ENCODE results near the gene ERC2.

DNA sequence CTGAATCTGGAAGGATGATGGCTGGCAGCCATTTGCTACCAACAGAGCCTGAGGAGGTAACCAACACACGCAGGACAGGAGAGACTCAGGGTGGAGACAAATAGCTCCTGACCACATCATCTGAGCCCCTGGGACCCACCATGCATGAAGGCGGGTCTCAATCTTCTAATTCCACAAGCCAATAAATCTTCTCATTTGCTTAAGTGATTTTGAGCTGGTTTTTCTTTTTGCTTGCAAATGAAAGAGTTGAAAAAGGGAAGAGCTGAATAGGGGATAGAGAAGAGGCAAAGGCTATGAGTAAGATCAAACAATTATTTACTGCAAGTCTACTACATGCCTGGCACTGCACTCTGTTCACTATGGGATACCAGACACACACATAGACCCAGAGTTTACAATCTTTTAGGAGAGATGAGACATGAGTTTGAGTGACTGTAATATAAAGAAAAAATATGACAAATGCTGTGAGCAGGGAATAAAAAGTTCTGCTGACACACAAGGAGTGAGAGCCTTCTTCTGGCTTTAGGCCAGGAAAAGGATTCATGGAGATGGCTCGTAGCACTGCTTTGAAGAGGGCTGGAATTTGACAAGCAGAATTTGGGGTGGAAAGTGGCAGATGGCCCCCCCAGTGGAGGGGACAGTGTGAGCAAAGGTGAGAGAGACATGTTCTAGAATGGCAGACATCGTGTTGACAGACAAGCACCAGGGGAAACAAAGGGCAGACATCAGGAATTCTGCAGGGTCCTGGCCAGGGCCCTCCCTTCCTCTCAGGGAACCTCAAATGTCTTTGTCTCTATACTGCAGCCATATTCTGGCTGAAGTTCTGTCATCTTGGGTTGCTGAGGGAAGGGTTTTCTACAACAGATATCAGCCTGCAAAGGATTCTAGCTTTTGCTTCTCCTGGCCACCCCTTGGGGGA is 911.4 kb downstream of the ERC2 start:
- TF ChIP-seq, protein P1, sequence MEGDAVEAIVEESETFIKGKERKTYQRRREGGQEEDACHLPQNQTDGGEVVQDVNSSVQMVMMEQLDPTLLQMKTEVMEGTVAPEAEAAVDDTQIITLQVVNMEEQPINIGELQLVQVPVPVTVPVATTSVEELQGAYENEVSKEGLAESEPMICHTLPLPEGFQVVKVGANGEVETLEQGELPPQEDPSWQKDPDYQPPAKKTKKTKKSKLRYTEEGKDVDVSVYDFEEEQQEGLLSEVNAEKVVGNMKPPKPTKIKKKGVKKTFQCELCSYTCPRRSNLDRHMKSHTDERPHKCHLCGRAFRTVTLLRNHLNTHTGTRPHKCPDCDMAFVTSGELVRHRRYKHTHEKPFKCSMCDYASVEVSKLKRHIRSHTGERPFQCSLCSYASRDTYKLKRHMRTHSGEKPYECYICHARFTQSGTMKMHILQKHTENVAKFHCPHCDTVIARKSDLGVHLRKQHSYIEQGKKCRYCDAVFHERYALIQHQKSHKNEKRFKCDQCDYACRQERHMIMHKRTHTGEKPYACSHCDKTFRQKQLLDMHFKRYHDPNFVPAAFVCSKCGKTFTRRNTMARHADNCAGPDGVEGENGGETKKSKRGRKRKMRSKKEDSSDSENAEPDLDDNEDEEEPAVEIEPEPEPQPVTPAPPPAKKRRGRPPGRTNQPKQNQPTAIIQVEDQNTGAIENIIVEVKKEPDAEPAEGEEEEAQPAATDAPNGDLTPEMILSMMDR (IDR thresholded peaks at IDR 0.05; ENCODE audit: extremely low read depth in 1 of 2, insufficient read depth in 1 of 2, low read depth in 1 of 2, low read length in 2 of 2): no peak
- no peak for TF ChIP-seq POLR2AphosphoS5 (IDR thresholded peaks at IDR 0.05; ENCODE audit: insufficient read depth, low read depth, low read length)
- no peak for TF ChIP-seq EZH2 (IDR thresholded peaks at IDR 0.05; ENCODE audit: borderline replicate concordance, low read depth, low read length, severe bottlenecking)
- TF ChIP-seq POLR2A (IDR thresholded peaks at IDR 0.05; ENCODE audit: low read depth, low read length): no peak
- TF ChIP-seq, protein P2, sequence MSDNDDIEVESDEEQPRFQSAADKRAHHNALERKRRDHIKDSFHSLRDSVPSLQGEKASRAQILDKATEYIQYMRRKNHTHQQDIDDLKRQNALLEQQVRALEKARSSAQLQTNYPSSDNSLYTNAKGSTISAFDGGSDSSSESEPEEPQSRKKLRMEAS (IDR thresholded peaks at IDR 0.05; ENCODE audit: insufficient read depth, insufficient read length): no peak
- TF ChIP-seq MYC (IDR thresholded peaks at IDR 0.05; ENCODE audit: low read depth, low read length): no peak
- no peak for TF ChIP-seq GATA2 (IDR thresholded peaks at IDR 0.05; ENCODE audit: insufficient read depth, insufficient read length, low read depth, low read length)
